HEK293 (cell line): ENCODE data around the gene C4orf50.

Source experiments
- CTCF ChIA-PET: fragments of 350-600 bp; formaldehyde crosslinking; extraction: SDS; loops from one replicate; lab custom pipeline; 2021; ENCODE audit warnings: antibody characterized with exemption; lab: Yijun Ruan, JAX
- POLR2A ChIA-PET: fragments of 300-600 bp; formaldehyde crosslinking; extraction: SDS; loops from one replicate; lab custom pipeline; 2020; ENCODE audit warnings: antibody characterized with exemption, inconsistent platforms; lab: Yijun Ruan, JAX
- H3K27ac ChIP-seq: fragments of 200-500 bp; sonication (Bioruptor generic); 2 replicates; pipeline ENCODE4 v1.5.1; 2014; ENCODE audit warnings: low read depth, low read length, control low read depth, inconsistent platforms; ENCODE audit errors: extremely low read depth
- H3K36me3 ChIP-seq, 2 experiments: fragments of 200-500 bp in 1 of 2; sonication (Bioruptor generic) in 1 of 2; 1 replicate in 1 of 2; 2 replicates in 1 of 2; pipeline ENCODE4 v1.5.1; 2014 to 2017; ENCODE audit warnings: inconsistent platforms in 2 of 2, low read length in 2 of 2; ENCODE audit not compliant: control insufficient read depth in 2 of 2, insufficient read depth in 1 of 2
- H3K4me1 ChIP-seq: fragments of 200-500 bp; sonication (Bioruptor generic); 2 replicates; pipeline ENCODE4 v1.5.1; 2014; ENCODE audit warnings: mild to moderate bottlenecking, low read length, inconsistent platforms; ENCODE audit not compliant: control insufficient read depth, insufficient read depth
- H3K4me3 ChIP-seq: 2 replicates; pipeline ENCODE4 v1.5.1; 2011; ENCODE audit warnings: low read depth, mild to moderate bottlenecking, control low read depth, low read length, moderate library complexity
- H3K9me3 ChIP-seq: fragments of 200-500 bp; sonication (Bioruptor generic); 2 replicates; pipeline ENCODE4 v1.5.1; 2014; ENCODE audit warnings: low read depth, low read length, inconsistent platforms; ENCODE audit not compliant: control insufficient read depth, insufficient read depth
- GLI4 ChIP-seq: fragments of 450-650 bp; formaldehyde crosslinking; IDR thresholded peaks from 2 replicates; pipeline ENCODE4 v1.5.1; 2016; ENCODE audit warnings: missing biosample characterization, missing genetic modification characterization
- GLIS1 ChIP-seq: fragments of 450-650 bp; formaldehyde crosslinking; IDR thresholded peaks from 2 replicates; pipeline ENCODE4 v1.5.1; 2016; ENCODE audit warnings: missing biosample characterization, missing genetic modification characterization
- HOXC10 ChIP-seq: sonication (generic); formaldehyde crosslinking; IDR thresholded peaks from 2 replicates; pipeline ENCODE4 v1.8.1; 2023; ENCODE audit warnings: mild to moderate bottlenecking, missing genetic modification reagents
- HOXD13 ChIP-seq: sonication (generic); formaldehyde crosslinking; IDR thresholded peaks from 2 replicates; pipeline ENCODE4 v1.8.0; 2022; ENCODE audit warnings: missing genetic modification reagents, borderline replicate concordance
- MZF1 ChIP-seq: fragments of 450-650 bp; formaldehyde crosslinking; IDR thresholded peaks from 2 replicates; pipeline ENCODE4 v1.5.1; 2017; ENCODE audit warnings: missing biosample characterization, missing genetic modification characterization, borderline replicate concordance
- ZBTB26 ChIP-seq: fragments of 450-650 bp; formaldehyde crosslinking; optimal IDR thresholded peaks from 2 replicates; pipeline ENCODE3; 2016; ENCODE audit warnings: missing biosample characterization, mild to moderate bottlenecking, missing genetic modification characterization
- ZBTB48 ChIP-seq: fragments of 450-650 bp; formaldehyde crosslinking; IDR thresholded peaks from 2 replicates; pipeline ENCODE4 v1.5.1; 2016; ENCODE audit warnings: missing biosample characterization, missing genetic modification characterization
- ZNF10 ChIP-seq: fragments of 450-650 bp; formaldehyde crosslinking; IDR thresholded peaks from 2 replicates; pipeline ENCODE4 v1.5.1; 2017; ENCODE audit warnings: missing biosample characterization, missing genetic modification characterization
- ZNF121 ChIP-seq: fragments of 450-650 bp; formaldehyde crosslinking; IDR thresholded peaks from 2 replicates; pipeline ENCODE4 v1.5.1; 2016; ENCODE audit warnings: missing biosample characterization, missing genetic modification characterization
- ZNF140 ChIP-seq: fragments of 450-650 bp; formaldehyde crosslinking; IDR thresholded peaks from 2 replicates; pipeline ENCODE4 v1.5.1; 2016; ENCODE audit warnings: missing biosample characterization, missing genetic modification characterization
- ZNF146 ChIP-seq: fragments of 450-650 bp; formaldehyde crosslinking; IDR thresholded peaks from 2 replicates; pipeline ENCODE4 v1.5.1; 2016; ENCODE audit warnings: missing biosample characterization, missing genetic modification characterization
- ZNF148 ChIP-seq: fragments of 450-650 bp; formaldehyde crosslinking; IDR thresholded peaks from 2 replicates; pipeline ENCODE4 v1.5.0; 2017; ENCODE audit warnings: missing biosample characterization, missing genetic modification characterization, borderline replicate concordance
- ZNF202 ChIP-seq: fragments of 450-650 bp; formaldehyde crosslinking; IDR thresholded peaks from 2 replicates; pipeline ENCODE4 v1.5.1; 2016; ENCODE audit warnings: missing biosample characterization, missing genetic modification characterization, borderline replicate concordance
- ZNF416 ChIP-seq: fragments of 450-650 bp; formaldehyde crosslinking; IDR thresholded peaks from 2 replicates; pipeline ENCODE4 v1.5.1; 2016; ENCODE audit warnings: missing biosample characterization, missing genetic modification characterization
- ZNF433 ChIP-seq: fragments of 450-650 bp; formaldehyde crosslinking; IDR thresholded peaks from 2 replicates; pipeline ENCODE4 v1.5.1; 2016; ENCODE audit warnings: missing biosample characterization, missing genetic modification characterization, low read depth
- ZNF501 ChIP-seq: fragments of 450-650 bp; formaldehyde crosslinking; IDR thresholded peaks from 2 replicates; pipeline ENCODE4 v1.5.1; 2016; ENCODE audit warnings: missing biosample characterization, missing genetic modification characterization
- ZNF544 ChIP-seq: fragments of 450-650 bp; formaldehyde crosslinking; IDR thresholded peaks from 2 replicates; pipeline ENCODE4 v1.5.0; 2017; ENCODE audit warnings: missing biosample characterization, missing genetic modification characterization
- ZNF596 ChIP-seq: fragments of 450-650 bp; IDR thresholded peaks from 2 replicates; pipeline ENCODE4 v1.5.0; 2018; ENCODE audit warnings: missing biosample characterization, mild to moderate bottlenecking, missing genetic modification characterization, moderate library complexity
- ZNF76 ChIP-seq: fragments of 450-650 bp; formaldehyde crosslinking; IDR thresholded peaks from 2 replicates; pipeline ENCODE4; 2016; ENCODE audit warnings: low read depth, missing biosample characterization, missing genetic modification characterization, borderline replicate concordance
- ZNF837 ChIP-seq: fragments of 450-650 bp; formaldehyde crosslinking; IDR thresholded peaks from 2 replicates; pipeline ENCODE4 v1.5.1; 2016; ENCODE audit warnings: missing biosample characterization, missing genetic modification characterization

The C4orf50 gene

GRCh38 chr4:6019316-6020263 lies 1.4 kb upstream of the C4orf50 start (continued):
- no peak for TF ChIP-seq ZNF501 (tag by site-specific recombination)
- TF ChIP-seq ZNF433, result no peak
- no peak for TF ChIP-seq ZNF596 (tag by site-specific recombination)
- TF ChIP-seq, all 188 proteins: peak for 0

- no peak overlapping the region for H3K4me3 ChIP-seq
- POLR2A ChIA-PET, result no interaction called here
- TF ChIP-seq ZNF202 (no peak), ZNF148 (tag by site-specific recombination) (no peak), ZBTB26 (no peak), ZBTB48 (no peak), HOXD13 (CRISPR knock-in tag) (no peak), ZNF76 (tag by site-specific recombination) (no peak)
- CTCF ChIA-PET, result no interaction called here
- no peaks in the 10 kb centered on the region for H3K9me3 ChIP-seq
- no peaks in the 10 kb centered on the region for H3K36me3 ChIP-seq
- no peaks in the 10 kb centered on the region for H3K4me1 ChIP-seq
- no peak overlapping the region for H3K27ac ChIP-seq
Measured at GRCh38 chr4:6017800-6018199, 431 bp downstream of the C4orf50 start.

GRCh38 chr4:6017030-6017429 lies 1.2 kb downstream of the C4orf50 start:
- CTCF ChIA-PET, result interaction anchor here (2.1 kb wide), 1 partner anchor 18 kb away, joined by 9 read pairs; no protein-coding TSS in a partner anchor
- POLR2A ChIA-PET, result no interaction called here

GRCh38 chr4:6013564-6013963 lies 4.7 kb downstream of the C4orf50 start:
- Histone ChIP-seq H3K4me3 (no peak overlapping the region), H3K36me3 (no peaks in the 10 kb centered on the region), H3K9me3 (no peaks in the 10 kb centered on the region)
- POLR2A ChIA-PET, result no interaction called here
- TF ChIP-seq GLIS1 (tag by site-specific recombination), result no peak
- TF ChIP-seq, all 188 proteins: peak for 0
- CTCF ChIA-PET, result interaction anchor here (1.1 to 4.9 kb wide), 2 partner anchors 16 kb away, joined by 3 to 31 read pairs; no protein-coding TSS in a partner anchor
- Histone ChIP-seq H3K4me1 (no peaks in the 10 kb centered on the region), H3K27ac (no peak overlapping the region)

More at GRCh38 chr4:6017030-6017429, 1.2 kb downstream of the C4orf50 start:
- H3K27ac ChIP-seq, result no peak overlapping the region
- H3K4me3 ChIP-seq, result no peak overlapping the region
- no peaks in the 10 kb centered on the region for H3K4me1 ChIP-seq
- H3K9me3 ChIP-seq, result no peaks in the 10 kb centered on the region
- H3K36me3 ChIP-seq, result no peaks in the 10 kb centered on the region
- TF ChIP-seq HOXC10 (no peak), ZNF121 (tag by site-specific recombination) (no peak), ZNF837 (tag by site-specific recombination) (no peak), ZNF544 (tag by site-specific recombination) (no peak), ZNF140 (no peak), MZF1 (tag by site-specific recombination) (no peak), ZNF146 (no peak), ZNF10 (tag by site-specific recombination) (no peak), GLI4 (tag by site-specific recombination) (no peak), ZNF416 (tag by site-specific recombination) (no peak)
- TF ChIP-seq, all 188 proteins: peak for 0
